ENCODE data around the gene MYH10. TPM values are rescaled to one million over a fixed set of nuclear protein-coding genes. Genes with fewer than 3 reads are reported as not detected.
A peak's percentile ranks its signal among the peaks of the same experiment; 100 is the strongest.

MYH10 gene
- polyA plus RNA-seq, 1 donor: 73.6 TPM

- DNase-seq: no peak
- H3K27ac ChIP-seq (ENCODE audit: low read length): no peak overlapping the region
- H3K4me1 ChIP-seq (ENCODE audit: control insufficient read depth, insufficient read depth, low read length): peaks cover 17% of the 10 kb centered on the region
- no CpG with 5 or more reads among the region's 16 CpGs for WGBS (ENCODE audit: insufficient coverage, low lambda C conversion rate)
- H3K27me3 ChIP-seq (ENCODE audit: control insufficient read depth, insufficient read depth, low read length): no peaks in the 10 kb centered on the region
- H3K36me3 ChIP-seq (ENCODE audit: control insufficient read depth, insufficient read depth, low read length): peaks cover 66% of the 10 kb centered on the region
- H3K4me3 ChIP-seq (ENCODE audit: low read length): no peak overlapping the region
- no peaks in the 10 kb centered on the region for H3K9me3 ChIP-seq (ENCODE audit: control insufficient read depth, low read depth, low read length)
Observed at GRCh38 chr17:8467527-8467926, 163.0 kb downstream of the MYH10 start.

- WGBS (ENCODE audit: insufficient coverage, low lambda C conversion rate): 67% methylated on average over 1 of the region's 21 CpGs
- Histone ChIP-seq H3K4me1 (ENCODE audit: control insufficient read depth, insufficient read depth, low read length) (peaks cover 17% of the 10 kb centered on the region), H3K4me3 (ENCODE audit: low read length) (no peak overlapping the region), H3K27me3 (ENCODE audit: control insufficient read depth, insufficient read depth, low read length) (no peaks in the 10 kb centered on the region), H3K9me3 (ENCODE audit: control insufficient read depth, low read depth, low read length) (no peaks in the 10 kb centered on the region), H3K36me3 (ENCODE audit: control insufficient read depth, insufficient read depth, low read length) (peaks cover 67% of the 10 kb centered on the region), H3K27ac (ENCODE audit: low read length) (no peak overlapping the region)
- no peak for DNase-seq
Observed at GRCh38 chr17:8466873-8467272, 163.7 kb downstream of the MYH10 start.

DNA sequence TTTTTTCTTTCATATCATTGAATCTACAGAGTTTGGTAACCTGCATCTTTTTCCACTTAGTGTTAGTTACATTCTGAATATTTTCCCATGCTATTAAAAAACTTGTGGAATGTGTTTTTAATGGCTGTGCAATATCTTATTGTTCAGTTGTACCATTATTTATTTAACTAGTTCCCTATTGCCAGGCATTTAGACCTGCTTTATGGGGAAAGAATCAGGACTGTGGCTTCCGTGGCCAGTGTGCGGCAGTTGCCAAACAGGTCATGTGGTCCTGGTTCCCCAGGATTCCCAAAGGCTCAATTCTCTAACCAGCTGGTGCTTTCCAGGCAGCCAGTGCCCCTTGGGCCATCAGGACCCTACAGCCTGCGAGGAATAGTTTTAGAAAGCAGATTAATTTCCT lies 164.1 kb downstream of the MYH10 start:
- peaks cover 17% of the 10 kb centered on the region for H3K4me1 ChIP-seq (ENCODE audit: control insufficient read depth, insufficient read depth, low read length)
- no peak for DNase-seq
- H3K27me3 ChIP-seq (ENCODE audit: control insufficient read depth, insufficient read depth, low read length): no peaks in the 10 kb centered on the region
- H3K36me3 ChIP-seq (ENCODE audit: control insufficient read depth, insufficient read depth, low read length): peaks cover 67% of the 10 kb centered on the region
- no peak overlapping the region for H3K27ac ChIP-seq (ENCODE audit: low read length)
- no peak overlapping the region for H3K4me3 ChIP-seq (ENCODE audit: low read length)
- WGBS (ENCODE audit: insufficient coverage, low lambda C conversion rate): 100% methylated on average over 1 of the region's 3 CpGs
- H3K9me3 ChIP-seq (ENCODE audit: control insufficient read depth, low read depth, low read length): no peaks in the 10 kb centered on the region

DNA sequence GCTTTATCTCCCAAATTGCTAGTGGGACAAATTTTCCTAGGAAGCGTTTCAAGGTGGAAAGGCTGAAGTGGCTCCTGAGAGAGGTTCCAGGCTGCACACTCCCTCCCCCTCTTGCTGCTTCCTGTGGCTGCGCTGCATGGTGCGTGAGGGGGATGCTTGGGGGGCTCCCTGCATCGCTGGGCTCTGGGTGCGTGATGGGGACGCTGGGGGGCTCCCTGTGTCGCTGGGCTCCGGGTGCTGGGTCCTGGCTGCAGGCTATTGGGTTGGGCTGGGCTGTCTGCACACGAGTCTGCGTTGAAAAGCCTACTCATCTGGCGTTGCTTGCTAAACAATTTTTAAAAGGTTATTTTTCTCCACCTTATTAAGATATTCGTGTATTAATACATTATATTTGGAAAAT lies 164.8 kb downstream of the MYH10 start:
- DNase-seq: no peak
- Histone ChIP-seq H3K4me1 (ENCODE audit: control insufficient read depth, insufficient read depth, low read length) (peaks cover 17% of the 10 kb centered on the region), H3K27ac (ENCODE audit: low read length) (no peak overlapping the region), H3K36me3 (ENCODE audit: control insufficient read depth, insufficient read depth, low read length) (peaks cover 70% of the 10 kb centered on the region), H3K4me3 (ENCODE audit: low read length) (no peak overlapping the region), H3K27me3 (ENCODE audit: control insufficient read depth, insufficient read depth, low read length) (no peaks in the 10 kb centered on the region), H3K9me3 (ENCODE audit: control insufficient read depth, low read depth, low read length) (no peaks in the 10 kb centered on the region)
- 100% methylated on average over 1 of the region's 12 CpGs for WGBS (ENCODE audit: insufficient coverage, low lambda C conversion rate)

DNA sequence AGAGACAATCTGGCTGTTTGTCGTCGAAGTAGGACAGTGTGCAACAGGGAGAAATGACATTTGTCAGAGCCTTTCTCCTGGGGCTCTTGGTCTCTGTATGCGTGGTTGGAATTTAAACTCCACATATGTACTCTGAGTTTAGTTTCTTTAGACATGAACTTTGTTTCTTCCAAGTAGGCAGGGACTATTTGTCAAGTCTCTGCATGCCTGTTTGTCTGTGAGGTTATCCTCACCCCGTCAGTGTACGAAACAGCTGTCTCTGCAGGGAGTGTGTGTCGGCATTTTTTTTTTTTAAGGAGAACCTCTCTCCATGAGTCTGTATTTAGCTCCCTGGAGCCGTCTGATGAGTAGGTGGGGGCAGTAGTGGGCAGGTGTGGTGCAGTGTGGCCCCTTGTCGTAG lies 165.2 kb downstream of the MYH10 start:
- H3K4me1 ChIP-seq (ENCODE audit: control insufficient read depth, insufficient read depth, low read length): peaks cover 17% of the 10 kb centered on the region
- peaks cover 67% of the 10 kb centered on the region for H3K36me3 ChIP-seq (ENCODE audit: control insufficient read depth, insufficient read depth, low read length)
- WGBS (ENCODE audit: insufficient coverage, low lambda C conversion rate): no CpG with 5 or more reads among the region's 8 CpGs
- DNase-seq: peak in 1 of 2 donors; percentile 54
- H3K9me3 ChIP-seq (ENCODE audit: control insufficient read depth, low read depth, low read length): no peaks in the 10 kb centered on the region
- no peaks in the 10 kb centered on the region for H3K27me3 ChIP-seq (ENCODE audit: control insufficient read depth, insufficient read depth, low read length)
- no peak overlapping the region for H3K4me3 ChIP-seq (ENCODE audit: low read length)
- H3K27ac ChIP-seq (ENCODE audit: low read length): peak overlapping the region; percentile 32

GRCh38 chr17:8464941-8465340 lies 165.6 kb downstream of the MYH10 start:
- DNase-seq: no peak
- peaks cover 69% of the 10 kb centered on the region for H3K36me3 ChIP-seq (ENCODE audit: control insufficient read depth, insufficient read depth, low read length)
- no peaks in the 10 kb centered on the region for H3K27me3 ChIP-seq (ENCODE audit: control insufficient read depth, insufficient read depth, low read length)
- no CpG with 5 or more reads among the region's 4 CpGs for WGBS (ENCODE audit: insufficient coverage, low lambda C conversion rate)
- H3K9me3 ChIP-seq (ENCODE audit: control insufficient read depth, low read depth, low read length): no peaks in the 10 kb centered on the region
- peak overlapping the region; percentile 32 for H3K27ac ChIP-seq (ENCODE audit: low read length)
- H3K4me1 ChIP-seq (ENCODE audit: control insufficient read depth, insufficient read depth, low read length): peaks cover 17% of the 10 kb centered on the region
- H3K4me3 ChIP-seq (ENCODE audit: low read length): no peak overlapping the region

- Histone ChIP-seq H3K9me3 (ENCODE audit: control insufficient read depth, low read depth, low read length) (no peaks in the 10 kb centered on the region), H3K27me3 (ENCODE audit: control insufficient read depth, insufficient read depth, low read length) (no peaks in the 10 kb centered on the region), H3K4me1 (ENCODE audit: control insufficient read depth, insufficient read depth, low read length) (peaks cover 17% of the 10 kb centered on the region), H3K4me3 (ENCODE audit: low read length) (no peak overlapping the region), H3K27ac (ENCODE audit: low read length) (no peak overlapping the region), H3K36me3 (ENCODE audit: control insufficient read depth, insufficient read depth, low read length) (peaks cover 75% of the 10 kb centered on the region)
- DNase-seq: no peak
- WGBS (ENCODE audit: insufficient coverage, low lambda C conversion rate): 87% methylated on average over 3 of the region's 5 CpGs
Observed at GRCh38 chr17:8463099-8463498, 167.4 kb downstream of the MYH10 start.

GRCh38 chr17:8462564-8462963 lies 168.0 kb downstream of the MYH10 start:
- Histone ChIP-seq H3K36me3 (ENCODE audit: control insufficient read depth, insufficient read depth, low read length) (peaks cover 74% of the 10 kb centered on the region), H3K4me3 (ENCODE audit: low read length) (no peak overlapping the region), H3K9me3 (ENCODE audit: control insufficient read depth, low read depth, low read length) (no peaks in the 10 kb centered on the region), H3K27me3 (ENCODE audit: control insufficient read depth, insufficient read depth, low read length) (no peaks in the 10 kb centered on the region), H3K4me1 (ENCODE audit: control insufficient read depth, insufficient read depth, low read length) (peaks cover 17% of the 10 kb centered on the region), H3K27ac (ENCODE audit: low read length) (no peak overlapping the region)
- no peak for DNase-seq
- WGBS (ENCODE audit: insufficient coverage, low lambda C conversion rate): no CpG with 5 or more reads among the region's 5 CpGs

- no peak overlapping the region for H3K27ac ChIP-seq (ENCODE audit: low read length)
- no CpG with 5 or more reads among the region's 3 CpGs for WGBS (ENCODE audit: insufficient coverage, low lambda C conversion rate)
- H3K4me1 ChIP-seq (ENCODE audit: control insufficient read depth, insufficient read depth, low read length): peaks cover 12% of the 10 kb centered on the region
- no peak overlapping the region for H3K4me3 ChIP-seq (ENCODE audit: low read length)
- H3K27me3 ChIP-seq (ENCODE audit: control insufficient read depth, insufficient read depth, low read length): no peaks in the 10 kb centered on the region
- H3K36me3 ChIP-seq (ENCODE audit: control insufficient read depth, insufficient read depth, low read length): peaks cover 81% of the 10 kb centered on the region
- no peak for DNase-seq
- no peaks in the 10 kb centered on the region for H3K9me3 ChIP-seq (ENCODE audit: control insufficient read depth, low read depth, low read length)
Observed at GRCh38 chr17:8459831-8460230, 170.7 kb downstream of the MYH10 start.

- no peak for DNase-seq
- no peaks in the 10 kb centered on the region for H3K9me3 ChIP-seq (ENCODE audit: control insufficient read depth, low read depth, low read length)
- H3K27ac ChIP-seq (ENCODE audit: low read length): no peak overlapping the region
- no peak overlapping the region for H3K4me3 ChIP-seq (ENCODE audit: low read length)
- no peaks in the 10 kb centered on the region for H3K27me3 ChIP-seq (ENCODE audit: control insufficient read depth, insufficient read depth, low read length)
- peaks cover 5% of the 10 kb centered on the region for H3K4me1 ChIP-seq (ENCODE audit: control insufficient read depth, insufficient read depth, low read length)
- 100% methylated on average over 3 of the region's 4 CpGs for WGBS (ENCODE audit: insufficient coverage, low lambda C conversion rate)
- peaks cover 79% of the 10 kb centered on the region for H3K36me3 ChIP-seq (ENCODE audit: control insufficient read depth, insufficient read depth, low read length)
Observed at GRCh38 chr17:8459107-8459506, 171.4 kb downstream of the MYH10 start.

GRCh38 chr17:8458128-8458527 lies 172.4 kb downstream of the MYH10 start:
- H3K4me1 ChIP-seq (ENCODE audit: control insufficient read depth, insufficient read depth, low read length): peaks cover 3% of the 10 kb centered on the region
- H3K27me3 ChIP-seq (ENCODE audit: control insufficient read depth, insufficient read depth, low read length): no peaks in the 10 kb centered on the region
- H3K36me3 ChIP-seq (ENCODE audit: control insufficient read depth, insufficient read depth, low read length): peaks cover 72% of the 10 kb centered on the region
- H3K27ac ChIP-seq (ENCODE audit: low read length): no peak overlapping the region
- no peaks in the 10 kb centered on the region for H3K9me3 ChIP-seq (ENCODE audit: control insufficient read depth, low read depth, low read length)
- WGBS (ENCODE audit: insufficient coverage, low lambda C conversion rate): 90% methylated on average over 2 of the region's 6 CpGs
- H3K4me3 ChIP-seq (ENCODE audit: low read length): no peak overlapping the region
- DNase-seq: no peak

Data from large intestine (tissue), 3 donors.